Jurkat, Clone E6-1 (cell line): ENCODE measurements around the gene MYZAP.
"Not testable (repeated sequence)": the region's sequence is repeated elsewhere in the genome, so short reads cannot be mapped to it uniquely, and the experiment has no call there.

Experiments
- DNase-seq: peaks from one replicate; pipeline ENCODE4 v3.0.0-alpha.2; 2011; ENCODE audit warnings: low read depth, low spot score
- H3K4me3 ChIP-seq: 2 replicates; pipeline ENCODE4 v1.5.1; 2011; ENCODE audit warnings: mild to moderate bottlenecking, low read length, control low read depth, moderate library complexity

MYZAP gene

GRCh38 chr15:57611123-57611522 is 19.4 kb downstream of the MYZAP start:
- H3K4me3 ChIP-seq = no peak overlapping the region
- DNase-seq = no peak

DNA sequence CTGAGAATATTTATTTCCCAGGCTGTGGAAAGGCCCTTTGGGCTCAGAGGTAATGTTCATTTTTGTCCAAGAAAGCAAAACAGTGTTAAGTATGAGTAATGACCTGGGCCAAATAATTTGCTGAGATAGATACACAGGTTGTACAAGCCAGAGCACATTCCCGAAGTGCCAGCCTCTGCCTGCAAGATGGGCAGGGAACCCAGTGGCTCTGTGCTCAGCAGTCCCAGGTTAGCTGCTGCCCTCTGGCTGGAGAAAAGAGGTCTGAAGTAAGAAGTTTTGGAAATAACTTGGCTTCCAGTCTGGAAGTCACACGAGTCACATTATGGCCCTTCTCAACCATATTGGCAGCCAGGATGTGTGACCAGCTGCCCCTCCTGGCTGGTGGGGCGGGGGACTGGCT is 20.2 kb downstream of the MYZAP start:
- H3K4me3 ChIP-seq = no peak overlapping the region
- DNase-seq = no peak

DNA sequence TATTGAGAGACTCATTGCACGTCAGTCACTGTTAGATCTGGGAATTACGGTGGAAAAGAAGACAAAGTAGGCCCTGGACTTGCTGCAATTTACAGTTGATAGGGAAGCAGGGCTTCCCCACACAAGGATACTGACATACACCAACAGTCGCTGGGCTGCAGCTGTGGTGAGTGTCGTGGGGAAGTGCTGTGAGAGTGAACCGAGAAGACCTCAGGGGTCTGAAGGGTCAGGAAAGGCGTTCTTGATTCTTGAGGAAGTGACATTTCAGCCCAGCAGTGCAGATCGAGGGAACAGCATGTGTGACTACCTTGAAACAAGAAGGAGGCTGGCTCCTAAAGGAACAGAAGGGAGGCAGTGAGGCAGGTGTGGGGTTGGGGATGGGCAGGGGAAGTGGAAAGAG is 22.5 kb downstream of the MYZAP start:
- no peak for DNase-seq
- H3K4me3 ChIP-seq = no peak overlapping the region

DNA sequence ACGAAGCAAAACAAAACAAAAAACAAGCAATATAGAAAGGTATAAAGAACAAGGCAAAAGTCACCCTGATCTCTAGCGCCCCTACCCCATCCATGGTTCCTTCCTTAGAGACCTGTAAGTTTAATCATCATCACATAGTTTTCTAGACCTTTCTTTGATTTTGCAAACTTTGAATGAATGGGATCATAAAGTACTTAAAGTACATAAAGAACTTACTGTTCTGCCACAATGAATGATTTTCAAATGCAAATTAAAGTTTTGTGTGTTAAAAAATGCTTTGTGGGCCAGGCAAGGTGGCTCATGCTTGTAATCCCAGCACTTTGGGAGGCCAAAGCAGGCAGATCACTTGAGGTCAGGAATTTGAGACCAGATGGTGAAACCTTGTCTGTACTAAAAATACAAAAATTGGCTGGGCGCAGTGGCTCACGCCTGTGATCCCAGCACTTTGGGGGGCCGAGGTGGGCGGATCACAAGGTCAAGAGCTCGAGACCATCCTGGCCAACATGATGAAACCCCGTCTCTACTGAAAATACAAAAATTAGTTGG is 24.3 kb downstream of the MYZAP start:
- not testable (repeated sequence) for DNase-seq, H3K4me3 ChIP-seq

- no peak for DNase-seq
- H3K4me3 ChIP-seq = no peak overlapping the region
Measured at GRCh38 chr15:57618325-57618724, 26.6 kb downstream of the MYZAP start.

GRCh38 chr15:57619746-57620145 is 28.0 kb downstream of the MYZAP start:
- DNase-seq = no peak
- H3K4me3 ChIP-seq = no peak overlapping the region

DNA sequence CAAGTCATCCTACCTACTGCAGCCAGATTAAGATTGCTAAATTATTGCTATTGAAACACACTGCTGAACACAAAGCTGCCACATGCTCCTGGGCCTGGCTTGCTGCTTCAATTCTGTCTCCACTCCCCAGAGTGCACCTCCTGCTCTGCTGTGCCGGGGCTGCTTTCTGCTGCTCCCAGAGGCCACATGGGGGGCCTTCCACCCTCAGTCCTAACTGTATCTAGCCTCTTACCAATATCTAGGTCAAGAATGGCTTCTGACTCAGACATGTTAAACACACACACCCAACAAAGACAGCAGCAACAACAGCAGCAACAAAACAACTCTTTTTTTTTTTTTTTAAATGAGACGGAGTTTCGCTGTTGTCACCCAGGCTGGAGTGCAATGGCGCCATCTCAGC is 33.0 kb downstream of the MYZAP start:
- DNase-seq = no peak
- H3K4me3 ChIP-seq = no peak overlapping the region

DNA sequence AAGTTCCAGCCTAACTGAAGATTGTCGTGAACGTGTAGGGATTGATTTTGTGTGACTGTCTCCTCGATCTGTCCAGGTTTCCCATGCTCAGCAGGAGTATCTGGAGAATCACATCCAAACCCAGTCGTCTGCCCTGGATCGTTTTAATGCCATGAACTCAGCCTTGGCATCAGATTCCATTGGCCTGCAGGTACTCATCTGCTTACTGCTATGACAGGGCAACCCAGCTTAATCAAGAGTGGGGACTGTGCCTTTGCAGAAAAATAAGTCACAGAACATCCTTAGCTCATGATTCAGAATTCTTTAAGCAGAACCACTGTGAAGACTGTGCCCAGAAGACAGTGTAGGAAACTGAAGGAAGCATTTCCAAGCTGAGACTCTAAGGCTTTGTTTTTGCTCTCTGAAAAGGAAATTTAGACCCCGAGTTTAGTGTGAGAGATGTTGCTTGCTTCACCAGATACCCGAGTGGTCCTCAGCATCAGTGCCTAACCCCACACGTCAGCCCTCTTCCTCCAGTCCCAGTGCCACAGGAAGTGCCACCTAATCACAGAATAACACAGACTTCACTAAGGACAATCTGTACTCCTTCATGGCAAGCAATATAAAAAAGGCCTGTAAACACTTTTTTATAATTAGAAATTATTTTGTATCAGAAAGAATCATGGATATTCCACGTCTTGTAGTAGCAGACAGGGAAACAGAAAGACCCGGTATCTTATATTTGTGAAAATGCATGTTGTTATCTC is 34.2 kb downstream of the MYZAP start:
- H3K4me3 ChIP-seq = no peak overlapping the region
- DNase-seq = no peak

DNA sequence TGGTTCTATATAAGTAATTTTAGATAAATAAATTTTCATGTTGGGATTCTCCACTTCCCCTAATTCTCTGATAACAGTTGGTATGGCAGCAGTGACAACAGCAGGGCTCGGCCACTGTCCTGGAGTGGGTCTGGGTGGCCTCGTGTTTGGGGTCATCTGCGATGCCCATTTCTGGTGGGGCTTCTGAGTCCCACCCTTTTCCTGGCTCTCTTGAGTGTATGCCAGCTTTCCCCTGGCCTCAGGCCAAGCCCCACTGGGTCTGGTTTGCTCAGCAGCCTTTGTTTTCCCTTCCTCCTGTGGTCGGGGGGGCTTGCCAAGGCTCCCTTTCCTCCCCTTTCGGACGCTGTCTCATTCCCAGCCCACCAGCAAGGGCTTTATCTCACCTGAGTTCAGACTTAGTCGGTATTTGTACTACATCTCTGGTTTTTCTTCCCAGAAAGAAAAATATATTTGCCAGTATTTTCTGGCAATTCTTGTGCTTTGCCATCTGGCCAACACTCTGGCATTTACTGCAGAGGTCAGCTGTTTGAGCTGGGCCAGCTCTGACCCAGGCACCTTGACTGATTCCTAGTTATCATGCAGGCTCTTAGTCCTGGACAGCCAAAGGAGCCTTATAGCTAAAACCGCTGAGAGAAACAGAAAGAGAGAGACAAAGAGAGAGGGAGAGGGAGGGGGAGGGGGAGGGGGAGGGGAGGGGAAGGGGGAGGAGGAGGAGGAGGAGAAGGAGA is 35.2 kb downstream of the MYZAP start:
- no peak overlapping the region for H3K4me3 ChIP-seq
- DNase-seq = no peak

DNA sequence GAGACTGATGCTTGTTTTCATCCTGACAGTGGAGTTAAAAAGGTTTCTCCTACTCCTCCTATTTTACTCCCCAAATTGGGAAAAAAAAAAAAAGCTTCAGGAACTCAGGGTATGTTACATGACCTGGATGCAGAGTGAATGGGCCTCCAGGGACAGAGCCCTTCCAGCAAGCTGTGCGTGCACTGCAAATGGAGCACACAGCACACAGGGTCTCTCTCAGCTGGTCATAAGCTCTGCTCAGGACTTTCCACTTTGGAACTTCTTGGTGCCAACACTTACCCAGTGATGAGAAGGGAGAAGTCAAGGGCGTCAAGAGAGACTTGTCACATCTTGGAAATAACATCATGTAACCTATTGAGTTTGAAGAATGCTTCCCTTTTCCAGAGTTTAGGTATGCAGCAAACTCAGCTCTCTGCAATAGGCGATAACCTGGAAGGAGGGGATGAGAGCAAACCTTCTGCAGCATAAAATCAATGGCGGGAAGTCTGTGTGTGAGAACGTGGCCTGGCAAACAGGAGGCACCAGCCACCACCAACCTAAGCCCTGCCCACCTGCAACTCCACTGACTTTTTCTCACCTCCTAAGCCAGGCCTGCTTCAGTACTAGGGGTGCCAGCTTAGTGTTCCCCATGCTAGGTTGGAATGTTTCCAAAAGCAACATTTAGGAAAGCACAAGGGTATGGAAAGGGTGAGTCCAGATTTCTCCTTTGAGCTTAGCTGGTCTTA is 39.8 kb downstream of the MYZAP start:
- H3K4me3 ChIP-seq = no peak overlapping the region

GRCh38 chr15:57634290-57634689 is 42.6 kb downstream of the MYZAP start:
- DNase-seq = no peak
- H3K4me3 ChIP-seq = no peak overlapping the region

More for the DNA sequence above, 39.8 kb downstream of the MYZAP start:
- no peak for DNase-seq

GRCh38 chr15:57635300-57635909 is 43.7 kb downstream of the MYZAP start:
- H3K4me3 ChIP-seq = no peak overlapping the region
- no peak for DNase-seq

DNA sequence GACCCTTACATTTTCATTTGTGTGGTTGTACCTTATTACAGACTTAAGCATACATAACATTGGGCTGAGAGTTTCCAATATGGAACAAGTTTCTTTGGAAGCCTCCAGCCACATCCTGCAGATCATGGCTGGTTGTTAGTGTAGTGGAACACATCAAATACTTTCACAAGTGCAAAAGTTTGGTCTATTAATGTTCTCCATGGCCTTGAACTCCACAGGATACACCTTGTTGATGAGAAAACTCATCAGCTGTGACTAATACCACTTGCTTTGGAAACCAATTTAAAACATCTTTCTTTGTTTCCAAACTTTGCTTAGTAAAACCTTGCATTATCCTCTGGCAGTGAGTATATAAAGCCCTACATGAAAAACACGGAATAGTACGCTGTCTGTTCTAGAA is 46.1 kb downstream of the MYZAP start:
- no peak for DNase-seq
- H3K4me3 ChIP-seq = no peak overlapping the region

- no peak overlapping the region for H3K4me3 ChIP-seq
- DNase-seq = no peak
Measured at GRCh38 chr15:57639306-57639705, 47.6 kb downstream of the MYZAP start.

DNA sequence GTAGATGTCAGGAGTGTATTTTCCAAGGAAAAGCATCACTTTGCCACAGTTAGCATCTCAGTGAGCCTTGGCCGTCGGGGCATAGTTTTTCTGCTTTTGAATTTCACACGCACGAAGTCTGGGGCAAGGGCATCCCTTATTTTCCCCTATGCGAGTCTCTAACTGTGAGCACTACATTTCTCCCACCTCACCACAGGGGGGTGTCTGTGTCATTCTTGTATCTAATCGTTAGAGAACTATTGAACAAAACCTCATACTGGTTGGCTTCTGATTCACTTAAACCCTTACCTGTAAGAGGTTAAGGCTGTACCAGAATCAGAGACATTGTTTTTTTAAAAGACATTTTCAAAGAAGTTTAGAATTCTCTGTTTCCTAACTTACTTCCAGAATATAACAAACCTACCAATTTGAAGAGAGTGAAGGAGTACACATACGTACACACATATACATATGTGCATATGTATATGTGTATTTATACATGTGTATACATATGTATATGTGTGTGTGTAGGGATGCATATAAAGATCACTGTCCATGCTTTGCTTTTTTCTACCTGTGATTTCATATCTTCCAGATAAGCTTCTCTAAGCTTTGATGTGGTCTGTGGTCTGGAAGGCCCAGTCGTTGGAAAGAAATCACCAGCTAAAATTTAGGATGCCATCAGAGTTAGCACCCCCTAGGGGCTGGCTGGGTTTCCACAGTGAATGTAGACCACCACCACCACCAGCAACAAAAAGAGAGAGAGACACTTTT is 49.4 kb downstream of the MYZAP start:
- DNase-seq = peak; percentile 57

DNA sequence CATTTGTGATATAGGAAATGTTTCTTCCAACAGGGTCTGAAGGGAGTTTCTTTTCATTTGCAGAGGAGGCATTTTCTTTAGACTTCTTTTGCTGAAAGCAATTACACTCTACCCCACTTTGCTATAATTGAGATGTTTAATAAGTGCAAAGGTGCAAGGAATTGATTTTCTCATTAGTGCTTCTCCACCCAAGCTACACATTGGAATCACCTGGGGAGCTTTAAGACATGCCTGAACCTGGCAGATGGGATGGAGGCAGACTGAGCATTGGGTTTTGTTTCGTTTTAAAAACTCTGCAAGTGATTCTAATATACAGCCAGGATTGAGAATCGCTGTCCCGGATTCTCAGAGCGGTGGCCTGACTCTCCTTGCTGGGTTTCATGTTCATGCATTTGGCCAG is 52.1 kb downstream of the MYZAP start:
- no peak overlapping the region for H3K4me3 ChIP-seq
- DNase-seq = no peak

More for the DNA sequence above, 49.4 kb downstream of the MYZAP start:
- no peak overlapping the region for H3K4me3 ChIP-seq

- DNase-seq = no peak
- H3K4me3 ChIP-seq = no peak overlapping the region
Measured at GRCh38 chr15:57646087-57646486, 54.4 kb downstream of the MYZAP start.

- no peak for DNase-seq
- no peak overlapping the region for H3K4me3 ChIP-seq
Measured at GRCh38 chr15:57647071-57647790, 55.5 kb downstream of the MYZAP start.
